GM19043 (cell line): ENCODE results near the gene TMEM151B.
"Not testable (repeated sequence)": the region's sequence is repeated elsewhere in the genome, so short reads cannot be mapped to it uniquely, and the experiment has no call there.

ENCODE experiments used
- ATAC-seq: cut with Tn5 transposase; IDR thresholded peaks from one replicate; pipeline ENCODE4 v1.9.1; 2021; ENCODE audit warnings: low read depth; ENCODE audit not compliant: unreplicated experiment

Gene TMEM151B

DNA sequence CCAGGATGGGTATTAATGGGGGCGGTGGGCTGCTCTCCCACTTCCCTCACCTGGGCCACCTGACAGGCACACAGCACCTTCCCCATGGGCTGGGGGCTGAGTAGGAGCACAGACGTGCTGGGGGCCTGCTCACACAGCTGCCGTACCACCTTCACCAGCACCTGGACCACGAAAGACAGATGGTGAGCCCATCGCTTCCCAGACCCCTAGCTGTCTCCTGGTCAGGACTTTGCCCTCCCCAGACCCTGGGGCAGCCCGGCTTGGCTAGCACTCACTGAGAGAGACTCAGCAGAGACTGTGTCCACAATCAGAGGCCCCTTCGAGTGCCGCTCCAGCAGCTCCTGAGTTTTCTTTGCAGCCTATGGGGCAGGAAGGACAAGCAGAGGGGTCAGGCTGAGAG lies 30.9 kb downstream of the TMEM151B start:
- no peak for ATAC-seq

DNA sequence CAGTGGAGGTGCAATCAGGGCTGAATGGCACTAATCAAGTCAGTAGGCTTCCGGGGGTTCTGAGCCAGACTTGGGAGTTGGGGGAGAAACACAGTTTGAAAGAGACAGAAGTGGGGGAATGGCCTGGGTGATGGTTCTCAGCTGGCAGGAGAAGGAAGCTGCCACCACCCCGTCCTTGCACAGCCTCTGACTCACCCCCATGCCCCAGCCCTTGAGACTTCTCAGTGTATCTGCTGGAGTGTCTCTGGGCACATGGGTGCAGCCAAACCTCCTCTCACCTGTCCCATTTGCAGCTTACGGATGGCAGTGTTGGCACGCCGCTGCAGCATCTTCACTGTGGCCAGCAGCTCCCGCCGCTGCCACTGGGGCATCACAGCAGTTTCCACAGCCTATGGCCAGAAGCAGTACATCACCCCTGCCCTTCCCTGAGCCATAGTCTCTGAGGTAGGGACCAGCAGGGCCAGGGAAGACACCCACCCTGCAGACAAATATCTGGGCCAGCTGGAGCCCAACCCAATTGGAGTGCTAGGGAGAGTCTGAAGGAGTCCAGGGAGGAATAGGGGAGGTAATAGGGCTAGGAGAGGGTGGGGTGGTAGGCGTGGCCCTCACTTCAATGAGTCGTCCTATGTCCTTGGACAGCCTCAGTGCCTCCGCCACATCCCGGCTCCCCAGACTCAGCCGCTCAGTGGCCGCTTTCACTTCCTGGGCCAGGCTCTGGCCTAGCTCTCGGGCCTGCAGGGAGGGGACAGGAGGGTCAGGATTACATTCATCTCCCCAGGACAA lies 31.7 kb downstream of the TMEM151B start:
- ATAC-seq: no peak

DNA sequence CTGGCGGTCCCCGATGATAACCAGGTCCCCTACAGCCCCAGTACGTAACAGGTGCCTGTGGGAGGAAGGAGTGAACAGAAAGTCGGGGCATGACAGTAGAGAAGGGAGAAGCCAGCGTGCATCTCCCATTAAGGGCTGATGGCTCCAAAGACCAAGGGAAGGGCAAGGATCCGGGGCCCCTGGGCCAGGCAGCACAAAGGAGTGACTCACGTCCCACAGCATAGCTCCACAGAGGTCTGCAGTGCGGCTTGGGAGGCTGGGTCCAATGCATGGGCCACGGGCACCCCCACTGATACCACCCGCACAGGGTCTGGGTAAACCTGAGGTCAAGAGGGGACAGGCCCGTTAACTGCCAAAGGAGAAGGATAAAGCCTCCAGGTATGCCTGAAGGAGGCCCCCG lies 32.6 kb downstream of the TMEM151B start:
- no peak for ATAC-seq

DNA sequence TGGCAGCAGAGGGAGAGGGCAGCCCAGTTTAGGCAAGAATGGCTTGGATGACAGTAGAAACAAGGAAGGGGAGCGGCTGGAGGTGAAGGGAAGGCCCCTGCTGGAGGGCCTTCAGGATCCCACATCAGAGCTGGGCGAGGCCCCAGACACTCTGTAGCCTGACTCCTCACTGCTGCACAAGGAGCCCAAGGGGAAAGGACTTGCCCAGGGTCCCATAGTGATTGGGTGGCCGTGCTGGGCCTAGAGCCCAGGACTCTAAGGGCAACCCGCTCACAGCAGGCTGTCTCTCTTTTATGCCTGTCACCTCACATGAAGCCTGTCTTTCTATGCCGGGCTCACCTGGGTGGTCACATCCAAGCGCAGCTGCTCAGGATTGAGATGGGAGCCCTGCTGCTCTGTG lies 33.6 kb downstream of the TMEM151B start:
- ATAC-seq: no peak

DNA sequence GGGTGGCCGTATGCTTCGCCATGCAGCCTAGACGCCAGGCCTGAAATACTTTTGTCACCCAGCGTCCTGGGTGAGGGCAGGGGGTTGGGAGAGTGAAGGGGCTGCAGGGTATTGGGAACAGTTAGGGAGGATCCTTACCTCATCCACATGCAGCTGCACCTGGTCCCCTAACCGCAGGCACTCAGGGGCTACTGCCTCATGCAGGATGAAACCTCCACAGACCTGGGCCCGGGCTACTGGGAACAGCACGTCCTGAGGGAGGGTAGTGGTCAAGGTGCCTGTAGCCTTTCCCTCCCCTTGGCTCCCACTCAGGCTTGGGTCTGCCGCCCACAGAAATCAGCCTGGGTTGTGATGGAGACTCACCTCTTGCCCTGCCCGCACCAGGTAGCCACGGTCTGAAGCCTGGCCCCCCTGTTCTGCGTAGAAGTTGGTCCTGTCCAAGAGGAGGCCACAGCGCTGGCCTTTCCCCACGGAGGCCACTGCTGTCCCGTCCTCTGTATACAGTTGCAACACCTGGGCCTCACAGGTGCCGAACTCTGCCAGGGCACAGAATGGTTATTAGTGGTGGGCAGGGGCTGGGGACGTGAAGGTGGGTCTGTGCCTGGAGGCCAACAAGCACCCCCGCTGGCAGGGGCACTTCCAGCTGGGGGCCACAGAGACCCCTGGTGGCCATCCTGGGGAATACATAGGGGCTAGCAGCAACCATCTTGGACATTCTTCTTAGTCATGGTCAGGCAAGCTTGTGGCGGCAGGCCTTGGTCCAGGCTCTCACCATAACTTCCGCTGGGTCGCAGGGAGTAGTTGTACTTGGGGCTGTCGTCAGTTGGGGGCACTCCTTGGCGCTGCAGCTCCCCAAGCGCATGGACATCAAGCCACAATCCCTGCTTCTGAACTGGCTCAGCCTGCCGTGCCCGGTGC lies 34.3 kb downstream of the TMEM151B start:
- ATAC-seq: no peak

DNA sequence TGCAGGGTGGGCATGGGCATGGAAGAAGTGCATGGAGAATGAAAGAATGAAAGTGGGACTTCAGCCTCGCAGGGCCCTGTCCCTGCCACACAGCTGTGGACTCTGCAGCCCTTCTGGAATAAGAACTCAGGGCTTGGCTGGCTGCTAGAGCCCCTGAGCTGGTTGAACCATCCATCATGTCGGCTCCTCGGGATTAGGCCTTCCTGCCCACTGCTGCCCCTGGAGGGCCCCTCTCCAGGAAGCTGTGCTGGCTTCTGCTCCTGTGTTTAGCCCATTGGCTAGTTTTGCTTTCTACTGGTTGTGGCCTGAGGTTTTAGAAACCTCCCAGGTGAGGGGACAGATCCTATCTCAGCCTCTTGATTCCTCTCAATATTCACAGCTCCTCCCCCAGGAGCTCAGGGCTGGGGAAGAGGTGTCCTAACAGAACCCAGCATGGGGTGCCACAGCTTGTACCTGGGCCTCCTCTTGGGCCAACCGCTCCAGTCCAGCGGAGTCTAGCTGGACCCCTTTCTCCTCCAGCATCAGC lies 35.0 kb downstream of the TMEM151B start:
- ATAC-seq: no peak

DNA sequence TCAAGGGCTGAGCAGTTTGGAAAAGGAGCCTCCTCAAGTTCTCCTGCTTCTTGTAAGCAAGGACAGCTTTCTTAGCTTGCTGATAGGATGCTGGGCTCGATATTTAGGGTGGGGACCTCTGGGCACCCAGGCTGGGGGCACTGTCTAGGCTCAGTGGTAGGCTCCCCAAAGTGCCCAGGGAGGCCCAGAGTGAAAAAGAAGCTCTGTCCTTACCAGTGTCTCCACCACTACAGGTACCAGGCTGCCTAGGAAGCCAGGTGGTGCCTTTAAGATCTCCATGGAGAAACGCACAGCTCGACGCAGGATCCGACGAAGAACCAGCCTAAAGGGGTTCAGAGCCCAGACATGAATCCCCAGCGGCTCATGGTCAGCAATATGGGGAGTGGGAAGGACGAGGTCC lies 36.5 kb downstream of the TMEM151B start:
- no peak for ATAC-seq

DNA sequence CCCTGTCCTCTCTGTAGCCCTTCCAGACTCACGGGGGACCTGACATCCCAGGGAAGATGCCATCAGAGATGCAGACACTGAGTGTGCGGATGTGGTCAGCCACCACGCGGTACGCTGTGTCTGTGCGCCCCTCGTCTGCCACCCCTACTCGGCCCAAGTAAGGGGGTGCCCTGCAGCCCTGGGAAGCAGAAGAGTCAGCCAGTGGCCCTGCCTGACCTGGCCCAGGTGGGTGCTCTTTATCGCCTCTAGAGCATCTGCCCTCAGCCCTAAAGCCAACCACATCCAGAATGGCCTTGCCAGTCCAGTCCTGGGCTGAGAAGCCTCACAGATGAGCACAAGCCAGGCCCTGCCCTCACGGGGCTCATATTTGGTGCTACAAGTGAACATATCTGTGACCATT lies 37.0 kb downstream of the TMEM151B start:
- no peak for ATAC-seq

DNA sequence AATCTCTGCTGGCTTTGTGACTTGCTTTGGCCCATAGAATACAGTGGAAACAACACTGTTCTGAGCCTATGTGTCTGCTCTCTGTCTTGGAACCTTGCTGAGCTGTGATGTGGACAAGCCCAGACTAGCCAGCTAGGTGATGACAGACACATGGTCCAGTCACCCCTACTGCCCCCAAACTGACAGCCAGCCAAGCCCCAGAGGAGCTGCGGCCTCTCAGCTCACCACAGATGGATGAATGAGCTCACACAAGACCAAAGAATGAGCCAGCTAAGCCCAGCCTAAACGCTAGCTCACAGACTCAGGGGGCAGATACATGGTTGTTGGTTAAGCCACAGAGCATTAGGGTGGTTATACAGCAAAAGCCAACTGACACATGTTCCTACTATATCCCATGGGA lies 38.8 kb downstream of the TMEM151B start:
- ATAC-seq: no peak

DNA sequence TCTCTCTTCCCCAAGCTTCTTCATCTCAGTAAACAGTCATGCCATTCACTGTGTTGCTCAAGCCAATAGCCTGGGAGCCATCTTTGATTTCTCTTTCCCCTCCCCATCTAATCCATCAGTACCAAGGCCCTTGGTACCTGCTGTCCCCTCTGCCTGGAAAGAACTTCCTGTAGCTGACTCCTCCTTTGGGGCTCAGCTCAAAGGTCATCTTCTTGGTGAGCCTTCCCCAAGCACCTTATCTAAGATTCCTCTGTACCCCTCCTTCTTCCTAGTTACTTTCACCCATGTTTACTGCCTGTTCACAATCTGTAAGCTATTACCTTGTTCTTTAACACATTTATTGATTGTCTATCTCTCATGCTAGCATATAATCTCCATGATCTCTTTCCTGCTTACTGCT lies 39.4 kb downstream of the TMEM151B start:
- no peak for ATAC-seq

DNA sequence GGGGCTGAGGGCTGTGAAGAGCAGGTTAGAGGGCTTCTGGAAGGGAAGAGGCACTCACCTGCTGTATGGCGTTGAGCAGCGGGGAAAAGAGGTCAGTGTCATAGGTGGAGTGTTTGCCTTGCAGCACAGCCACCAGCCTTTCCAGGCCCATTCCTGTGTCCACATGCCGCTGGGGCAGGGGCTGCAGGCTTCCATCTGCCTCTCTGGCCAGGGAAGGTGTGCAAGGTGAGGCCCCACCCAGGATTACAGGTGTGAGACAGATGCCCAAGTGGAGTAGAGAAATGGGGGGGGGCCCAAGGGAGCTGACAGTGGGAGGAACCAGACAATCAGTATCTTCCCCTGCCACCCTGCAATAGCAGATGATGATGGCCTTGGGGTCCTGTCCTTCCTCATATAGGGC lies 40.0 kb downstream of the TMEM151B start:
- ATAC-seq: no peak

DNA sequence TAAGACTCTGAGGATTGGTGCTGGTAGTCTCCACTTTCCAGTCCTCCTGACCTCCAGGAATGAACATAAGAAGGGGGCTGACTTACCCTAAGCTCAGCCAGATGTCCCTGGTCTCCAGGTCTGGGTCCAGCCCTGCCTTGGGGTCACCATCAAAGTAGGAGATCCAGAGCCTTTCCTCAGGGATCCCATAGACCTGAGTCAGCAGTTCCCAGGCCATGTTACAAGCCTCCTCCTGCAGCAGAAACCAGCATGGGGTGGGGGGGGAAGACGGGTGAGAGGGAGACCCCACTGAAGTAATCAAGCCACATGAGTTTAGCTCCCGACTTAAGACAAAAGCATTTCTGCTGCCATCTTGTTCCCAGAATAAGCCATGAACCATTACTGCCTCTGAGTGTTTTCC lies 41.1 kb downstream of the TMEM151B start:
- ATAC-seq: no peak

DNA sequence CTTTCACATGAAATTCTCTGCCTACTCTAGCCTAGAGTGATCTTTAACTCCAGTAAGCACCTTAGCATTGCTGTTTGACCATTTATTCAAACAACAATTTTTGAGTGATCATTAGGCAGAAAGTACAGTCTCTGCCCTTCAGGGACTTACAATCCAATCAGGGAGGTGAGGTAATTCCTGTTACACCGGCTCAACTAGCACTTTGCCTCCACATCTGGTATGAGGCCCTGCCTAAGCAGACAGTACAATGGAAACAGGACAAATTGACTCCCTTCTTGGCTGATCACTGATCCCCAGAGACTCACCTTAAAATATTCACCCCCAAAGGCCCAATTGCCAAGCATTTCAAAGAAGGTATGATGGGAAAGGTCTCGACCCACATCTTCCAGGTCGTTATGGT lies 41.5 kb downstream of the TMEM151B start:
- no peak for ATAC-seq

DNA sequence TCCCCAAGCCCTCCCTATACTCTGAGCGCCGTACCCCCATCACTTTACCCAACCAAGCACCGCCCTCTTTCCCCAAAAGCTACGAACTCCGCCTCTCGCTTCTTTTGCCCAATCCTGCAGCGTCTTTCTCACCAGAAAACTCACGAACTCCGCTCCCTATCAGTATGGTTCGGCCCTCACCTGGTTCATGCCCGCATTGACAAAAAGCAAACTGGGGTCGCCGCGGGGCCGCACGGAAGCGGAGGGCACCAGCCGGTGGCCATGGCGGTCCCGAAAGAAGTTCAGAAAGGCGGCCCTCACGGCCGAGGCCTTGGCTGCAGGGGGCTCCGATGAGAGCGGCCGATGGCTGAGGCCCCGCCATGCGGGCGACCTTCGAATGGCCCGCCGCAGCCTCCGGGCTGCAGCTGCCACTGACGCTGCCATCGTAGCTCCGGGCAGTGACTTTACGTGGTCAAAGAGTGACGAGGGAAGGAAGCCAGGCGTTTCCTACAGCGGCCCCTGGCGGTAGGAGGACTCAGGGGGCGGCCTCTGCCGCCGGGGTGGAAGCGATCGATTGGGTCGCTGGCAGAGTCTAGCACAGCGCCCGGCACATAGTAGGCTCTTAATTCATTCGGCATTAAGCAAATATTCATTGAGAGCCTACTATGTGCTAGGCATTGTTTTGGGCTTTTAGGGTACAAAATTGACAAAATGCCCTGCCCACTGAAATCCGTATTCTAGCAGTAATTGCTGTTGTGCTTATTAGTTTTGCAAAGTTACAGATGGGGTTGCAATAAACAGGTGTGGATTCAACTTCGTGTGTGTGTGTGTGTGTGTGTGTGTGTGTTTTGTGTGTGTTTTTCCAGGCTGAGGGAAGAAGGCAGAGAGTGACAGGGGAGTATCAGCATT lies 42.9 kb downstream of the TMEM151B start, which contains the start of gene AARS2:
Gene AARS2 (minus strand): TSS at position 447 of the 888 bp plus-strand sequence. CDS start 24 bp downstream, at position 423.
- peak; percentile 93 for ATAC-seq

DNA sequence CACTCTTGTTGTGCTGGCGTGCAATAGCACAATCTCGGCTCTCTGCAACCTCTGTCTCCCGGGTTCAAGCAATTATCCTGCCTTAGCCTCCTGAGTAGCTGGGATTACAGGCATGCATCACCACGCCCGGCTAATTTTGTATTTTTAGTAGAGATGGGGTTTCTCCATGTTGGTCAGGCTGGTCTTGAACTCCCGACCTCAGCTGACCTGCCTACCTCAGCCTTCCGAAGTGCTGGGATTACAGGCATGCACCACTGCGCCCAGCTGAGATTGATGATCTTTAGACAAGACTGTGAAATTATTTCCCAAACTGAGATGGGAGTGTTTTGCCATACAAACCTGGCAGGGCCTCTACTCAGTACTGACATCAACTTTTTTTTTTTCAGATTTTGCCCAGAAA lies 44.4 kb downstream of the TMEM151B start:
- not testable (repeated sequence) for ATAC-seq

DNA sequence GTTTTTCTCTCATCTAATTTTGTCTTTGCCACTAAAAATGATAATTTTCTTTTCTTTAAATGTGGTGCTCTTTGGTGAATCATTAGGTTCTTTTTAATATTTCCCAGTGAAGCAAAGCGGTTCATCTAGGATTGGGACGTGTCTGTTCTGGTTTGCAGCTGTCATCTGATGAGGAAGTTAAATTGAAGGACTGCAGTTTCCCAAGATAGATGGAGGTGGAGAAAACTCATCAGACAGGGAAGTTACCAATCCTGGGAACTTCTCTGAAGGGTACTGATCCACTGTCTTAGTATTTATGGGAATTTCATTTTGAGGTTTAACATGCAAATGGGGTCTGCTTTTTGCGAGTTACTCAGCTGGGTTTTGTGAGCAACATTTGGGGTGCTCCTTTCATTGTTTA lies 45.3 kb downstream of the TMEM151B start:
- ATAC-seq: no peak

DNA sequence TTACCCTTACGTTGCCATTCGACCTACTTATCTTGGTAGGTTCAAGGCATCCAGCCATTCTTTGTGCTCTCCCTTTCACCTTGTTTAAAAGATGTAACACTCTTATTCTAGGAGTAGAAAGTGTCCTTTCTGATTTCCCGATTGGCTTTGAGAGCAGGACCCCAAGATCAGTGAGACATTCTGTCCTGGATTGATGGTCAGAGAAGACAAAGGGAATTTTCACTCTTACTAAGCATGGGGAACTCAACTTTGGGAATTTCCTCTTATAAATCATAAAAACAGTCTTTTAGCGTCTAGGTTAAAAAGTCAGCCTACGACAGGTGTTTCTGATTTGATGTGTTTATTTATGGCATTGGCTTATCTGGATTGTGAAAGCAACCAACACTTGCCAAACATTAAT lies 45.7 kb downstream of the TMEM151B start:
- ATAC-seq: no peak

DNA sequence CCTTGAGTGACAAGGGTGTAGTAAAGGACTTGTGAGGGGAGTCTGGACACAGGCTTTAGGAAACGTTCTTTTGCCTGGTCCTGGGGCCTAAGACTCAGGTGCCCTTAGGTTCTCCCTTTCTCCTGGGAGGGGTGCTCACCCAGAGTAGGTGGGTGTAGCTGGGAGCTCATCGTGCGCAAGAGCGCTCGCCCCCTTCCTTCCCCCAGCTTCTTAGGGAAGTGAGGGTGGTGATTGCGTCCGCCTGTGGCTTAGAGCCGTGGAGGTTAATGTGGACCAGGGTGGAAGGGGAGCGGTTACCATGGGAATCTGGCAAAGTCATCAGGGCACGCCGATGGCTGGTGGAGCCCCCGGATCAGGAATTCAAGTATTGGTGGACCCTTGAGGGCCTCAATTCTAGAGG lies 46.2 kb downstream of the TMEM151B start:
- no peak for ATAC-seq

DNA sequence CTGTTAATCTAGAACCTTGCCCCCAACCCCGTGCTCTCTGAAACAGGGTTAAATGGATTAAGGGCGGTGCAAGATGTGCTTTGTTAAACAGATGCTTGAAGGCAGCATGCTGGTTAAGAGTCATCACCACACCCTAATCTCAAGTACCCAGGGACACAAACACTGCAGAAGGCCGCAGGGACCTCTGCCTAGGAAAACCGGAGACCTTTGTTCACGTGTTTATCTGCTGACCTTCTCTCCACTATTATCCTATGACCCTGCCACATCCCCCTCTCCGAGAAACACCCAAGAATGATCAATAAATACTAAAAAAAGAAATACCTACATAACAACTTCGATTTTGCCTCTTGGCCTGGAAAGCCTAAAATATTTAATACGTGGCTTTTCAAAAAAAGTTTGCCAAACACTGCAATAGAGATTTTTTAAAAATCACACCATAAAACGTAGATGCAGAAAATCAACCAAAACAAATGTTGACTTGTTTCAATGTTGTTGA lies 46.9 kb downstream of the TMEM151B start:
- ATAC-seq: not testable (repeated sequence)

DNA sequence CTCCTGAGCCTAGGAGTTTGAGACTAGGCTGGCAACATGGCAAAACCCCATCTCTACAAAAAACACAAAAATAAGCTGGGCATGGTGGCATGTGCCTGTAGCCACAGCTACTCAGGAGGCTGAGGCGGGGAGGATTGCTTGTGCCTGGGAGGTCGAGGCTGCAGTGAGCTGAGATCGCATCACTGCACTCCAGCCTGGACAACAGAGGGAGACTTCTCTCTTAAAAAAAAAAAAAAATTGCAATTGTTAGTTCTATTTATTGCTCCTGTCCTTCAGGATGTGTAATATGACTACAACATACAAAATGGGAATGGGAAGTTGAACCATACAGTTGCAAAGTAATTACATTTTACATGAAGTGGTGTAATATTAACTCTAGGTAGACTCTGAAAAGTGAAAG lies 51.0 kb downstream of the TMEM151B start:
- ATAC-seq: no peak
